TTC549 (cell line): Measurements from ENCODE around the gene ZNF681.
"Not testable (repeated sequence)": the region's sequence is repeated elsewhere in the genome, so short reads cannot be mapped to it uniquely, and the experiment has no call there.

Experiments
- FAIRE-seq: peaks from 2 replicates; lab custom pipeline; 2012; peaks lifted over from hg19 to GRCh38; lab: Jason Lieb, UNC

ZNF681 gene

GRCh38 chr19:23758187-23759074, at the start of gene ZNF681:
Gene ZNF681, minus strand, starts transcription at chr19:23758891. Its CDS starts 142 bp downstream, at chr19:23758749.
- FAIRE-seq = no peak

GRCh38 chr19:23804676-23805075, 46.0 kb upstream of the ZNF681 start:
- FAIRE-seq = no peak

DNA sequence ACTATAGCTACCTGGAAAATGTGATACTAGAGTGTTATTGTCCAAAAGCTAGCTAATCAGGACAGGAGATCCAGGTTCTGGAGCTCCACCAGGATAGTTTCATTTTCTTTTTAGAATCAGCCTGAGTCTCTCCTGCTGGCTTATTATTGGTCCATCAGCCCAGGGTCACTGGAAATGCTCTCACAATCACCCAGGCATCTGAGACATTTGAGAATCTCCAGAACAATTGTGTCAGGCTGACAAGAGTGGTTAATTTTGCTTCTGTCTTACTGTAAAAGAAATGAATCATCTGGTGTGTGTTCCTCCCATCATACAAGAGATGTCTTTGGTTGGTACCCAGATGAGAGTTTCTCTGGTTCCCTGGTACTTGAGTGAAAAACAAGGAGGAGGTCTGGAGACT, 43.6 kb upstream of the ZNF681 start:
- no peak for FAIRE-seq

GRCh38 chr19:23801803-23802202, 43.1 kb upstream of the ZNF681 start:
- FAIRE-seq = no peak

- FAIRE-seq = no peak
Measured at GRCh38 chr19:23800868-23801267, 42.2 kb upstream of the ZNF681 start.

DNA sequence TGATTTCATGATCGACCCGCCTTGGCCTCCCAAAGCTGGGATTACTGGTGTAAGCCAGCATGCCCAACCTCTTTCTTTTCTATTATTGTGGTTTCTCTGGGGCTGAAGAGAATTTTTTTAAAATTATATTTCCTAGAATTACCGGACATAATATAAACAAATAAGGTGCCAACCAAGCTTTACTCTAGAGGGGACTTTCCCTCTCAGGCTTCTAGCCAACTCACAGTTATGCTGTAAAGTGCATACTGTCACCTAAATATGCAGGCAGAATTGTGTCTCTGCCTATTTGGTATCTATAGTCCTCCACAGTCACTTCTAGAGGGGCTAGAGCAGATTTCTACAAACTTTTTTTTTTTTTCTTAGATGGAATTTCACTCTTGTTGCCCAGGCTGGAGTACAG, 41.6 kb upstream of the ZNF681 start:
- no peak for FAIRE-seq

DNA sequence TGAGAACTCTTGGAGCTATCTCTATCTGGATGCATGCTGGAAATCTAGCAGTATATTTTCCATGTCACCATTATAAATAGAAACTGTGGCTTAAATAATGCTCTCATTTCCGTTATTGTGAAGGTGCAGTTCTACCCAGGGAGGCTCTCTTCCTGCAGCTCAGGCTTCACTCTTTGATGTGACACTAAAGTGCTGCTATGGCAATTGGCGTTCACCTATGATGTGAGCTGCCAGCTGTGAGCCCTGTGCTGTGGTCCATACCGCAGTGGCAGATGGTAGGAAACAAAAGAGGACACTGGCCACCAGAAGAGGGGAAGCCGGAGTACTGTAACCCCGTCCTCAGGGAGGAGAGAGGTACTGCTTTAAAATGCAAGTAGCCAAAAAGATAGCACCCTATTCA, 40.6 kb upstream of the ZNF681 start:
- FAIRE-seq = no peak

DNA sequence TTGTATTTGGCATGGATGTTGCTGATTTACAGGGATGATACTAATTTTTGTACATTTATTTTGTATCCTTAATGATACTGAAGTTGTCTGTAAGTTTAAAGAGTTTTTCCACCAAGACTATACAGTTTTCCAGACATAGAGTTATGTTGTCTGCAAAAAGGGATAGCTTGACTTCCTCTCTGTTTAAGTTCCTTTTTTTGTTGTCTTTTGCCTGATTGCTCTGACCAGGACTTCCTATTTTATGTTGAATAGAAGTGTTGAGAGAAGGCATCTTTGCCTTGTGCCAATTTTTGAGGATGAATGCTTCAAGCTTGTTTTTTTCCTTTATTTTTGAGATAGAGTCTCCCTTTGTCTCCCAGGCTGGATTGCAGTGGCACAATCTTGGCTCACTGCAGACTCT, 36.8 kb upstream of the ZNF681 start:
- FAIRE-seq = no peak

DNA sequence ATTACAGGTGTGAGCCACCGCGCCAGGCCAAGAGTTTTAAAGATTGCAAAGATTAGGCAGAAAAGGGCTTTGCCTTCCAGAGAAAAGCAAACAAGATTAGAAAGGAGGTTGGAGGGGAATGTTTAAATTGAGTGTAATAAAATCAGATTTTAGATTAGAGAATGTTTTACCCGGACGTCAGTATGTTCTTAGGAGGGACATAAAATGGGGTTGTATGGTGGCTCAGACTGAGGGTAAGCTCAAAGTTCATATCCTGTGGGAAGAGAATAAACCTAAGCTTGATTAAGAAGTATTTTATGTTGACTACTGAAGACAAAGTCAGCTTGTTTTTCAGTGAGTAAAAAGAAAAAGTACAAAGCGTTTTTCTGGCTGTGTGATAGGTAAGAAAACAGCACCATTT, 34.1 kb upstream of the ZNF681 start:
- FAIRE-seq = no peak

DNA sequence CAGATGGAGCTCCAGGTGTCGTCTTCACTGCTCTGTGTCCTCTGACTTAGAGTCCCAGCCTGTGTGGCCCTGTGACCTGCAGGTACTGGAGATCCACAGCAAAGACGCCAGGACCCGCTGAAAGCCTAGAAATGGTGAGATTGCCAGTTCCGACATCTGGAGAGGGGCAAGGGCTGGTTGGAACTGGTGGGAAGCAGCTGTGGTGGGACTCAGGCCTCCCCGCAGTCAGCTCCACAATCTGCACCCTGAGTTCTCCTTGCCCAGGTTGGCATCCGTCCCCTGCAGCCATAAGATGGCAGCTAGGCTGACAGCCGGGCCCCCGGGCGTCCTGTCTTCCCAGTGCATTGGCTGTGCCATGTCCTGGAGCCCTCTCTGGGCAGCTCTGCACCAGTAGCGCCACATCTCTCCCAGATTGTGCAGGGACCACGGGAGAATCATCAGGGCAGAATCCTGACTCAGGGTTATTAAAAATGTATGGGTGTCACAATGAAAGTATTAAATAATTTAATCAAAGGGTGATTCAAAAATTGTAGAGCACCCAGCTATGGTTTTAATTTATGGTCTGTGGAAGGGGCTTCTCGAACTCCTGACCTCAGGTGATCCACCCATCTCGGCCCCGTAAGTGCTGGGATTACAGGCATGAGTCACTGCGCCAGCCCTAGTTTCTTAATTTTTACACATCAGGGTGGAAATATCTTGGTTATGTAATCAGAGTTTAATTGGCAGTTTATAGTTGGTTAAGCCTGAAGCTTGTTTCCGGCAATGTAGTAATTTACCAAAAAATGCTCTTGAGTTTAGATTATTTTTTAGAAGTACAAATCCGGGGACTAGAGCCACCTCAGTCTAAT, 32.2 kb upstream of the ZNF681 start:
- no peak for FAIRE-seq

GRCh38 chr19:23789246-23789645, 30.6 kb upstream of the ZNF681 start:
- no peak for FAIRE-seq

DNA sequence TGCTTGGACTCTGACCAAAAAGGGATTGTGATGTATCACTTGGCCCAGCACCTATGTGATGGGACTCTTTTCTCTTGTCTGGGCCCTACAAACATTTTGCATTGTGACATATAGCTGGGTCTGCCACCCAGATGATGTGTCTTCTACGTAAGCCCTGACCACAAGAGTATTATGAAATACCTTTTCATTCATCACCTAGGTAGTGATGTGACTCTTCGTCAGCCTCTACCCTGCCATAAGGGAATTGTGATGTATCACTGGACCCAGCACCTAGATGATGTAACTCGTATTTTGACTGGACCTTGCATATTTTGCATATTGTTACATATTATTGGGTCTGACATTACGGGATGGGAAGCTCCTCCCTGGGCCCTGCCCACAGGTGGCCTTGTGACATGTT, 29.7 kb upstream of the ZNF681 start:
- FAIRE-seq = no peak

- FAIRE-seq = no peak
Measured at GRCh38 chr19:23787106-23787505, 28.4 kb upstream of the ZNF681 start.

DNA sequence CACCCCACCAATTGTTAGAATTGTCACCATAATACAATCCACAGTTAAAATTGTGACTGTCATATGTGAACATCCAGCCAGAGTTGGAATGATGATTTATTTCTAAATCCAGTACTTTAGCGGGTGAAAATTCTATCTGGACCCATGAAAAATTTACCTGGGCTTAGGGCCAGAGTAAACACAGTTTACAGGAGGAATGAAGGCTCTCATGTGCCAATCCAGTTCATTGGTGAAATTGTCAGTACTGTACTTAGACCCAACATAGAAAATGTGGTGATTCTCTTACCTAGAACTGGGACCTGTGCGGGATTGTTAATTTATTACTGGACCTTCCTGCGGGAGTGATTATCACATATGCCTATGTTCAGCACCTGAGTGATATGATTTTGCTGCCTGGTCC, 27.3 kb upstream of the ZNF681 start:
- FAIRE-seq = no peak

- FAIRE-seq = no peak
Measured at GRCh38 chr19:23784274-23784673, 25.6 kb upstream of the ZNF681 start.

DNA sequence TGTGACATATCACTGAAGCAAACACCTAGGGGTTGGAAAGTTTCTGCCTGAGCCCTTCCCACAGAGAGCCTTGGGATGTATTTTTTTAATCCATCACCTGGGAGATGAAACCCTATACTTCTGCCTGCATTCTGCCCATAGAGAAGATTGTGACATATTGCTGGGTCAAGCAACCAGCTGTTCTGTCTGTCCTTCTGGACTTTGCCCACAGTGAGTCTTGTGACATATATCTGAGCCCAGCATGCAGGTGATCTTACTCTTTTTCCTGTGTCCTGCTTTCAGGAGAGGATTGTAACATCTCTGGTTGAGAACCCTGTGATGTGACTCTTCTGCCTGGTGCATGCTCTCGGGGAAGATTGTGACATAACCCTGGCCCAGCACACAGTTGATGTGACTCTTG, 24.9 kb upstream of the ZNF681 start:
- FAIRE-seq = no peak

GRCh38 chr19:23779645-23780044, 21.0 kb upstream of the ZNF681 start:
- FAIRE-seq = no peak

DNA sequence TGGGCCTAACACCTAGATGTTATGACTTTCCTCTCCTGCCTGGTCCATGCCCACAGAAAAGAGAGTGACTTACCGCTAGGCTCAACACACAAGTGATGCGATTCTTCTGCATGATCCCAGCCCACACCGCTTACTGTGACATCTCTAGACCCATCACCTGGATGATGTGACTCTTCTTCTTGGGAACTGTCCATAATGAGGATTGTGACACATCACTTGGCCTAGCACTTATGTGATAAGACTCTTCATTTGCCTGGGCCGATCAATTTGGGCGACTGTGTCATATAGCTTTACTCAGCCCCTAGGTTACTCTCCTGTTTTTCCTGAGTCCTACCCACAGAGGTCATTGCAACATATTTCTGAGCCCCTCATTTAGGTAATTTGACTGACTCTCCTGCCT, 19.9 kb upstream of the ZNF681 start:
- FAIRE-seq = no peak

GRCh38 chr19:23778036-23778435, 19.3 kb upstream of the ZNF681 start:
- not testable (repeated sequence) for FAIRE-seq

GRCh38 chr19:23777216-23777615, 18.5 kb upstream of the ZNF681 start:
- no peak for FAIRE-seq

DNA sequence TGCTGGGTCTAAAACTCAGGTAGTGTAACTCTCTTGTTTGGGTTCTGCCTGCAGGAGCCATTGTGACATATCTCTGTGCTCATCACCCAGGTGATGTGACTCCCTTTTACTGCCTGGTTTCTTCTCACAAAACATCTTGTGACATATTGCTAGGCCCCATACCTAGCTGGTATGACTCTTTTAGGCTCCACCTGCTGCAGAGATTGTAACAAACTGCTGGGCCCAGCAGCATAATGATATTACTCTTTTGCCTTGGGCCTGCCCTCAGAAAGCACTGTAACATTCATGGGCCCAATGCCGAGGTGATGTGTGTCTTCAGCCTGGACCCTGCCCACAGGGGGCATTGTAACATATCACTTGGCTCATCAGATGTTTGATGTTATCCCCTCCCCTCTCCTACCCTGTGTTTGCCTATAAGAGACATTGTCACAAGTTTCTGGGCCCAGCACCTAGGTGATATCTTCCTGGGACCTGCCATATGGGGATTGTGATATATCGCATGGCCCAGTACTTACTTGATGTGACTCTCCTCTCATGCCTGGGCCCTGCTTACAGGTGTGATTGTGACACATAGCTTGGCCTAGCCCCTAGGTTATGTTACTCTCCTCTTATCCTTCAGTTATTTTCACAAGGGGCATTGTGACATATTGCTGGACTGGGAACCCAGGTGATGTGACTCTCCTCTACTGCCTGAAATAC, 18.0 kb upstream of the ZNF681 start:
- no peak for FAIRE-seq

- FAIRE-seq = no peak
Measured at GRCh38 chr19:23774524-23774971, 15.9 kb upstream of the ZNF681 start.

DNA sequence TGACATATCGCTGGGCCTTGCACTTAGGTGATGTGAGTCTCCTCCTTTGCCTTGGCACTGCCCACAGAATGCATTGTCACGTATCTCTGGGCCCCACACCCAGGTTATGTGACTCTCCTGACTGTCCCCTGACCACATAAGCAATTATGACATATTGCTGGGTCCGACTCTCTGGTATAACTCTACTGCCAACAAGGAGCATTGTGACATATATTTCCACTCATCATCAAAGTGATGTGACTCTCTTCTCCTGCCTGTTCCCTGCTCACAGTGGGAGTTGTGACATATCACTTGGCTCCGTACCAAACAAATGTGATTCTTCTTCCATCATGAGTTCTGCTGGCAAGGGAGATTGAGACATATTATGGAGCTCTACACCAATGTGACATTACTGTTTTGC, 15.4 kb upstream of the ZNF681 start:
- no peak for FAIRE-seq
